DND-41 (cell line): ENCODE data around the gene CCT7.

ENCODE experiments used
- ATAC-seq: fragments of 200-7000 bp; cut with Tn5 transposase; 3 replicates; pipeline ENCODE4 v1.9.1; 2021; ENCODE audit warnings: low read depth; ENCODE audit not compliant: insufficient read depth
- DNase-seq: peaks from one replicate; pipeline ENCODE4 v3.0.0-alpha.2; 2020
- H2AFZ ChIP-seq: 2 replicates; pipeline ENCODE4 v1.6.0; 2012; ENCODE audit warnings: low read depth, low read length
- H3K27ac ChIP-seq: 2 replicates; pipeline ENCODE4 v1.5.1; 2012; ENCODE audit warnings: low read length, inconsistent platforms
- H3K27me3 ChIP-seq: fragments of 200-600 bp; sonication (generic); 2 replicates; pipeline ENCODE4 v1.6.0; 2012; ENCODE audit warnings: low read length, mild to moderate bottlenecking, inconsistent platforms; ENCODE audit not compliant: insufficient read depth, poor library complexity
- H3K36me3 ChIP-seq: 2 replicates; pipeline ENCODE4 v1.5.1; 2012; ENCODE audit warnings: low read length, inconsistent platforms; ENCODE audit not compliant: insufficient read depth
- H3K4me1 ChIP-seq: 2 replicates; pipeline ENCODE4 v1.5.1; 2012; ENCODE audit warnings: mild to moderate bottlenecking, low read length; ENCODE audit not compliant: insufficient read depth
- H3K4me2 ChIP-seq: 2 replicates; pipeline ENCODE4 v1.6.0; 2012; ENCODE audit warnings: mild to moderate bottlenecking, moderate library complexity, low read length, inconsistent platforms; ENCODE audit not compliant: insufficient read depth
- H3K4me3 ChIP-seq, 2 experiments: fragments of 200-600 bp in 1 of 2; shearing (Covaris generic) in 1 of 2; 2 replicates each; pipeline ENCODE4 v1.5.1; 2012 to 2016; ENCODE audit warnings: inconsistent platforms in 2 of 2, low read length in 2 of 2, mild to moderate bottlenecking in 2 of 2, low read depth in 1 of 2, moderate library complexity in 1 of 2
- H3K79me2 ChIP-seq: 2 replicates; pipeline ENCODE4 v1.6.0; 2012; ENCODE audit warnings: low read length, inconsistent platforms; ENCODE audit not compliant: insufficient read depth
- H3K9ac ChIP-seq: 2 replicates; pipeline ENCODE4 v1.6.0; 2012; ENCODE audit warnings: low read depth, mild to moderate bottlenecking, inconsistent platforms, low read length, moderate library complexity
- H3K9me3 ChIP-seq: 2 replicates; pipeline ENCODE4 v1.5.1; 2012; ENCODE audit warnings: low read length, moderate library complexity, mild to moderate bottlenecking, inconsistent platforms; ENCODE audit not compliant: insufficient read depth, severe bottlenecking
- H4K20me1 ChIP-seq: 2 replicates; pipeline ENCODE4 v1.6.0; 2012; ENCODE audit warnings: low read length; ENCODE audit not compliant: insufficient read depth
- EZH2 ChIP-seq: IDR thresholded peaks from 3 replicates; pipeline ENCODE4 v1.6.1; 2012; ENCODE audit warnings: borderline replicate concordance, low read depth, mild to moderate bottlenecking, moderate library complexity, low read length, inconsistent platforms; ENCODE audit not compliant: severe bottlenecking
- TF ChIP-seq, protein P1 (sequence below): IDR thresholded peaks from 2 replicates; pipeline ENCODE4 v1.5.1; 2012; ENCODE audit warnings: borderline replicate concordance, low read length, moderate library complexity, mild to moderate bottlenecking; ENCODE audit not compliant: poor library complexity, severe bottlenecking; ENCODE audit errors: extremely low read depth

The CCT7 gene

GRCh38 chr2:73263540-73264331 is 29.6 kb downstream of the CCT7 start:
- no peak for TF ChIP-seq EZH2
- TF ChIP-seq, protein P1, sequence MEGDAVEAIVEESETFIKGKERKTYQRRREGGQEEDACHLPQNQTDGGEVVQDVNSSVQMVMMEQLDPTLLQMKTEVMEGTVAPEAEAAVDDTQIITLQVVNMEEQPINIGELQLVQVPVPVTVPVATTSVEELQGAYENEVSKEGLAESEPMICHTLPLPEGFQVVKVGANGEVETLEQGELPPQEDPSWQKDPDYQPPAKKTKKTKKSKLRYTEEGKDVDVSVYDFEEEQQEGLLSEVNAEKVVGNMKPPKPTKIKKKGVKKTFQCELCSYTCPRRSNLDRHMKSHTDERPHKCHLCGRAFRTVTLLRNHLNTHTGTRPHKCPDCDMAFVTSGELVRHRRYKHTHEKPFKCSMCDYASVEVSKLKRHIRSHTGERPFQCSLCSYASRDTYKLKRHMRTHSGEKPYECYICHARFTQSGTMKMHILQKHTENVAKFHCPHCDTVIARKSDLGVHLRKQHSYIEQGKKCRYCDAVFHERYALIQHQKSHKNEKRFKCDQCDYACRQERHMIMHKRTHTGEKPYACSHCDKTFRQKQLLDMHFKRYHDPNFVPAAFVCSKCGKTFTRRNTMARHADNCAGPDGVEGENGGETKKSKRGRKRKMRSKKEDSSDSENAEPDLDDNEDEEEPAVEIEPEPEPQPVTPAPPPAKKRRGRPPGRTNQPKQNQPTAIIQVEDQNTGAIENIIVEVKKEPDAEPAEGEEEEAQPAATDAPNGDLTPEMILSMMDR, result no peak
- peaks cover 36% of the 10 kb centered on the region for H4K20me1 ChIP-seq
- peaks cover 89% of the 10 kb centered on the region for H3K36me3 ChIP-seq
- no peaks in the 10 kb centered on the region for H3K4me1 ChIP-seq
- H2AFZ ChIP-seq, result no peak overlapping the region
- H3K27me3 ChIP-seq, result no peaks in the 10 kb centered on the region
- no peak overlapping the region for H3K4me3 ChIP-seq
- no peak overlapping the region for H3K9ac ChIP-seq
- no peak overlapping the region for H3K27ac ChIP-seq
- ATAC-seq (no peak), DNase-seq (no peak)
- H3K4me2 ChIP-seq, result no peak overlapping the region
- H3K9me3 ChIP-seq, result no peaks in the 10 kb centered on the region
- peaks cover 12% of the 10 kb centered on the region for H3K79me2 ChIP-seq

- Histone ChIP-seq H3K4me2 (no peak overlapping the region), H3K4me1 (no peaks in the 10 kb centered on the region), H2AFZ (no peak overlapping the region), H3K4me3 (no peak overlapping the region), H3K9ac (no peak overlapping the region), H3K79me2 (peaks cover 12% of the 10 kb centered on the region), H4K20me1 (peaks cover 36% of the 10 kb centered on the region), H3K27me3 (no peaks in the 10 kb centered on the region), H3K36me3 (peaks cover 88% of the 10 kb centered on the region), H3K9me3 (no peaks in the 10 kb centered on the region), H3K27ac (no peak overlapping the region)
- no peak for TF ChIP-seq EZH2
- TF ChIP-seq, protein P1, result no peak
- DNase-seq (no peak), ATAC-seq (no peak)
These were observed 30.2 kb downstream of the CCT7 start for GRCh38 chr2:73264332-73264606.

GRCh38 chr2:73264783-73265182 is 30.7 kb downstream of the CCT7 start:
- Histone ChIP-seq H3K4me2 (no peak overlapping the region), H4K20me1 (peaks cover 36% of the 10 kb centered on the region), H2AFZ (no peak overlapping the region), H3K27ac (no peak overlapping the region), H3K4me1 (no peaks in the 10 kb centered on the region), H3K36me3 (peaks cover 85% of the 10 kb centered on the region), H3K79me2 (peaks cover 14% of the 10 kb centered on the region), H3K9ac (no peak overlapping the region), H3K9me3 (no peaks in the 10 kb centered on the region), H3K4me3 (no peak overlapping the region), H3K27me3 (no peaks in the 10 kb centered on the region)
- TF ChIP-seq, protein P1, result no peak
- no peak for TF ChIP-seq EZH2
- no peak for ATAC-seq
- DNase-seq, result no peak
